ENCODE data around the gene KIF4A.

DNA sequence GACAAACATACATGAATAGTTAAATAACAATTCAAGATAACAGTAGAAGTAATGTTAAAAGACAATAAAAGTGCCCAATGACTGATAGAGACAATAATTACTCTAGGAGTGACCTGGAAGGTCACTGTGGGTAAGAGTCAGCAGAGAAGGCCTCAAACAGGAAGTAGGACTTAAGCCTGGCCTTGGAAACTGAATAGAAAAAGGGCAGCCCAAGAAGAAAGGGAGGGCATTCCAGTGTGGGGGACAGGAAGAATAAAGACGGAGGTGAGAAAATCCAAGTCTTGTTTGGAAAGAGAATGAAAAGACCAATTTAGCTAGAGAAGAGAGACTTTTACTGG, 35.9 kb upstream of the KIF4A start:
- TF ChIP-seq, protein P1, sequence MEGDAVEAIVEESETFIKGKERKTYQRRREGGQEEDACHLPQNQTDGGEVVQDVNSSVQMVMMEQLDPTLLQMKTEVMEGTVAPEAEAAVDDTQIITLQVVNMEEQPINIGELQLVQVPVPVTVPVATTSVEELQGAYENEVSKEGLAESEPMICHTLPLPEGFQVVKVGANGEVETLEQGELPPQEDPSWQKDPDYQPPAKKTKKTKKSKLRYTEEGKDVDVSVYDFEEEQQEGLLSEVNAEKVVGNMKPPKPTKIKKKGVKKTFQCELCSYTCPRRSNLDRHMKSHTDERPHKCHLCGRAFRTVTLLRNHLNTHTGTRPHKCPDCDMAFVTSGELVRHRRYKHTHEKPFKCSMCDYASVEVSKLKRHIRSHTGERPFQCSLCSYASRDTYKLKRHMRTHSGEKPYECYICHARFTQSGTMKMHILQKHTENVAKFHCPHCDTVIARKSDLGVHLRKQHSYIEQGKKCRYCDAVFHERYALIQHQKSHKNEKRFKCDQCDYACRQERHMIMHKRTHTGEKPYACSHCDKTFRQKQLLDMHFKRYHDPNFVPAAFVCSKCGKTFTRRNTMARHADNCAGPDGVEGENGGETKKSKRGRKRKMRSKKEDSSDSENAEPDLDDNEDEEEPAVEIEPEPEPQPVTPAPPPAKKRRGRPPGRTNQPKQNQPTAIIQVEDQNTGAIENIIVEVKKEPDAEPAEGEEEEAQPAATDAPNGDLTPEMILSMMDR (IDR thresholded peaks at IDR 0.05) = no peak
- no peak for TF ChIP-seq POLR2A (IDR thresholded peaks at IDR 0.05)
